Fibroblast of the aortic adventitia (primary cell): ENCODE measurements around the gene DOCK9. TPM values are rescaled to one million over a fixed set of nuclear protein-coding genes. Genes with fewer than 3 reads are reported as not detected.
A peak's percentile ranks its signal among the peaks of the same experiment; 100 is the strongest.

Source experiments
- DNase-seq: peaks from one replicate; pipeline ENCODE4 v3.0.0-alpha.2; 2010; ENCODE audit warnings: low read depth
- H3K4me3 ChIP-seq: 2 replicates; pipeline ENCODE4 v1.5.1; 2011; ENCODE audit warnings: low read depth, mild to moderate bottlenecking, control low read depth, low read length, moderate library complexity
- CTCF ChIP-seq: IDR thresholded peaks from 2 replicates; pipeline ENCODE4 v1.5.1; 2011; ENCODE audit warnings: mild to moderate bottlenecking, low read length, control low read depth, inconsistent platforms; ENCODE audit not compliant: insufficient read depth
- total RNA-seq: library from RNA; depleted of rRNA; stranded (reverse); fragments of >200 nt; gene quantifications from 2 replicates; pipeline ENCODE4 v1.2.3, GENCODE V29; 2012; ENCODE audit warnings: low replicate concordance

DOCK9 gene
- total RNA-seq, 1 donor, result 28.1 TPM

DNA sequence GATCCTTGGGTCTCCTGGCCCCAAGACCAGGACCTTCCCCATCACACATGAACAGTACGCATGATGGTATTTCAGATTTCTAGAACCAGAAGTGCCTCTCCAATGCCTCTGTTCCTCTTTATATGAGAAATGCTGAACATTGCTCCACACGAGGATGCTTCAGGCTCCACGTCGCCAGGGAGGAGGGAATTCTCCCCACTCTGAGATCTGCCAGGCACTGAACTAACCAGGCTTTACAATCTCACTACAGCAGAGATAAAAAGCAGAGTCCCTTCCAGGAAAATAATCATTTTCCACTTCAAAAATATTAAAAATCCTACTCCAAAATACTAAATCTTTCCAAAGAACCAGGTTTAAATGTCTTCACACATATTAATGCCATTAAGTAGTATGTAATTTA, 10.4 kb downstream of the DOCK9 start:
- DNase-seq, result peak; percentile 23
- no peak for TF ChIP-seq CTCF
- H3K4me3 ChIP-seq, result no peak overlapping the region

DNA sequence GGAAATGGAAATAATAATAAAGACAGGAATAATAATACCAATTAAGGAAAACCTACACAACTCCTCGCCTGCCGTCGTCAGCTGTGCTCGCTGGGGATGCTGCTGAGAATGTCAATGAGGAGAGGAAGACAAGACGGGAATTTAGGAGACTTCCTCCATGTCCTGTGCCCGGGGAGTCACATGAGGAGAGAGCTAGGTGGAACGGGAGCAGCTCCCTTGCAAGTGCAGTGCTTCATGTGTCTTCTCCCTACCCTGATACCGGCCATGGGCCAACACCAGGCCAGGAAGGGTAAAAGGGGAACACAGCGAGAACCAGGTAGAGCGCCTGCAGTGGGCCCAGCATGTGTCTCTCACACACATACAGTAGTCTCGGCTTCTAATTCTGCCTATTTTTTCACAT, 11.8 kb downstream of the DOCK9 start:
- no peak for DNase-seq
- TF ChIP-seq CTCF, result no peak
- no peak overlapping the region for H3K4me3 ChIP-seq

- DNase-seq, result no peak
- TF ChIP-seq CTCF, result no peak
- no peak overlapping the region for H3K4me3 ChIP-seq
Measured at GRCh38 chr13:98965325-98965724, 12.5 kb downstream of the DOCK9 start.

DNA sequence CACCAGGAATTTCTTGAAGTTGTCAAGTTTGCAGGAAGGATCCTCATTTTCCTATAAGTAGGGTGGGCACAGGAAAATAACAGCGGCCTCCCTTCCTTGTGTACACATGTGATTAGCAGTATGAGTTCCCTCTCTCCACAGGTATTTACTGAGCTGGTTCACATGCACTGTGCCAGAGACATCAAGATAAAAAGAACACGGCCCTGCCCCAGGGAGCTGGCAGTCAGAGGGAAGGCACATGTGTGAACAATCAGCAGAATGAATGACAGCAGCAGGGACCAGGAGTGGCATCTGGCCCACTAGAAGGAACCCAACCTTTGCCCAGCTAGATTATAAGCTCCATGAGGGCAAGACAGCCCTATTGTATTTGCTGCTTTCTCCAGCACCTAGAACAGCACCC, 13.9 kb downstream of the DOCK9 start:
- DNase-seq, result no peak
- TF ChIP-seq CTCF, result no peak
- no peak overlapping the region for H3K4me3 ChIP-seq

DNA sequence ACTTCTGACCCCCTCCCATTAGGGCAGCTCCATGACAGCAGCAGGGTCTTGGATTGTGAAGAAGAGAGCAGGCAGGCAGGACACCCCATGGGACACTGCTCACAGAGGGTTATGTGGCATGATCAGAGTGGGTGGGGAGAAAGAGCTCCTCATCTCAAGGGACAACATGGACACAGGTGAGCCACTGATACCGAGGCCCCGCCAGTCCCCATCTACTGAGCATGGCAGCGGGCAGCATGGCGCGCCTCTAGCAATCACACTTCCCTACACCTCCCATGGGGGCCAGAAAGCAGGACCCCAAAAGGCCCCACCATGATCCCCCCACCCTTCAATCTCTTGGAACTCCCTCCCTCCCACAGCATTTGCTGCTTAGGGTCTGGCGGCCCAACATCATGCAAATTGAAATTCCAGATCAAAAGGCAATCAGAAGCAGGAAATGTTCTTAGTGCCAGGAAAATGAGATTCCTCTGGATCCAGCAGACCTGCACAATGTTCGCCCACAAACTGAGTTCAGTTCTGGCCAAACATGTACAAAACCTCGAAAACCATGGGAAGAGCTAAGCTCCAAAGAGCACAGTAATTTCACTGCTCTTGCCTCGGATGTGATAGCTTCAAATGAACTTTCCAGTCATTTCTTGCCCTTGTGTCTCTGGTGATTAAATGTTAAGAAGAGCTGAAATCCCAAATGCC, 14.8 kb downstream of the DOCK9 start:
- TF ChIP-seq CTCF, result no peak
- DNase-seq, result no peak
- no peak overlapping the region for H3K4me3 ChIP-seq

- no peak for TF ChIP-seq CTCF
Measured at GRCh38 chr13:98961503-98962105, 16.3 kb downstream of the DOCK9 start.

More at GRCh38 chr13:98961503-98962105, 16.3 kb downstream of the DOCK9 start:
- no peak overlapping the region for H3K4me3 ChIP-seq
- DNase-seq, result no peak
